ENCODE measurements around the gene IVNS1ABP.

DNA sequence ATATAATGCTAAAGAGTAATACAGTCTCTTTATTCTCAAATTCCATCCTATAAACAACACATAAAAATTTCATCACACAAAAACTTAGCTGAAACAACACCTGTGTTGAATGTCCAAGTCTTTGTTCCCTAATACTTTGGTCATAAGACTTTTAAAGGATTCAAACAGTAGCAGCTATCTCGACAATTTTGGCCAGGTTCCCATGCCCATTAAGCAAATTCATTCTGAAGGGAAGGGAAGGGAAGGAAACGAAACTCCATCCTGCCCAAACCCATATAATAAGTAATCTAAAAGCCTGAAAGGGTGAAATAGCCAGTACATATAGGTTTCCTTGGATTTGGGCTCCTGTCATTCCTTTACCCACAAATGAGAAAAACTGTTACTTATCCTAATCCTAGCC, 7.5 kb downstream of the IVNS1ABP start:
- TF ChIP-seq, protein P1, sequence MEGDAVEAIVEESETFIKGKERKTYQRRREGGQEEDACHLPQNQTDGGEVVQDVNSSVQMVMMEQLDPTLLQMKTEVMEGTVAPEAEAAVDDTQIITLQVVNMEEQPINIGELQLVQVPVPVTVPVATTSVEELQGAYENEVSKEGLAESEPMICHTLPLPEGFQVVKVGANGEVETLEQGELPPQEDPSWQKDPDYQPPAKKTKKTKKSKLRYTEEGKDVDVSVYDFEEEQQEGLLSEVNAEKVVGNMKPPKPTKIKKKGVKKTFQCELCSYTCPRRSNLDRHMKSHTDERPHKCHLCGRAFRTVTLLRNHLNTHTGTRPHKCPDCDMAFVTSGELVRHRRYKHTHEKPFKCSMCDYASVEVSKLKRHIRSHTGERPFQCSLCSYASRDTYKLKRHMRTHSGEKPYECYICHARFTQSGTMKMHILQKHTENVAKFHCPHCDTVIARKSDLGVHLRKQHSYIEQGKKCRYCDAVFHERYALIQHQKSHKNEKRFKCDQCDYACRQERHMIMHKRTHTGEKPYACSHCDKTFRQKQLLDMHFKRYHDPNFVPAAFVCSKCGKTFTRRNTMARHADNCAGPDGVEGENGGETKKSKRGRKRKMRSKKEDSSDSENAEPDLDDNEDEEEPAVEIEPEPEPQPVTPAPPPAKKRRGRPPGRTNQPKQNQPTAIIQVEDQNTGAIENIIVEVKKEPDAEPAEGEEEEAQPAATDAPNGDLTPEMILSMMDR (IDR thresholded peaks at IDR 0.05; ENCODE audit: low read depth, low read length, missing input control): no peak
- TF ChIP-seq, protein P2, sequence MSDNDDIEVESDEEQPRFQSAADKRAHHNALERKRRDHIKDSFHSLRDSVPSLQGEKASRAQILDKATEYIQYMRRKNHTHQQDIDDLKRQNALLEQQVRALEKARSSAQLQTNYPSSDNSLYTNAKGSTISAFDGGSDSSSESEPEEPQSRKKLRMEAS (IDR thresholded peaks at IDR 0.05): no peak
- TF ChIP-seq HNF4A (conservative IDR thresholded peaks at IDR 0.05) (no peak), TAF1 (conservative IDR thresholded peaks at IDR 0.05) (no peak), YY1 (IDR thresholded peaks at IDR 0.05) (no peak), SP1 (IDR thresholded peaks at IDR 0.05) (no peak), GABPA (IDR thresholded peaks at IDR 0.05 in 1 of 2, conservative IDR thresholded peaks at IDR 0.05 in 1 of 2) (no peak), HNF4G (IDR thresholded peaks at IDR 0.05) (no peak), EGR1 (IDR thresholded peaks at IDR 0.05; ENCODE audit: low read depth in 2 of 2) (no peak)
- TF ChIP-seq, protein P3, sequence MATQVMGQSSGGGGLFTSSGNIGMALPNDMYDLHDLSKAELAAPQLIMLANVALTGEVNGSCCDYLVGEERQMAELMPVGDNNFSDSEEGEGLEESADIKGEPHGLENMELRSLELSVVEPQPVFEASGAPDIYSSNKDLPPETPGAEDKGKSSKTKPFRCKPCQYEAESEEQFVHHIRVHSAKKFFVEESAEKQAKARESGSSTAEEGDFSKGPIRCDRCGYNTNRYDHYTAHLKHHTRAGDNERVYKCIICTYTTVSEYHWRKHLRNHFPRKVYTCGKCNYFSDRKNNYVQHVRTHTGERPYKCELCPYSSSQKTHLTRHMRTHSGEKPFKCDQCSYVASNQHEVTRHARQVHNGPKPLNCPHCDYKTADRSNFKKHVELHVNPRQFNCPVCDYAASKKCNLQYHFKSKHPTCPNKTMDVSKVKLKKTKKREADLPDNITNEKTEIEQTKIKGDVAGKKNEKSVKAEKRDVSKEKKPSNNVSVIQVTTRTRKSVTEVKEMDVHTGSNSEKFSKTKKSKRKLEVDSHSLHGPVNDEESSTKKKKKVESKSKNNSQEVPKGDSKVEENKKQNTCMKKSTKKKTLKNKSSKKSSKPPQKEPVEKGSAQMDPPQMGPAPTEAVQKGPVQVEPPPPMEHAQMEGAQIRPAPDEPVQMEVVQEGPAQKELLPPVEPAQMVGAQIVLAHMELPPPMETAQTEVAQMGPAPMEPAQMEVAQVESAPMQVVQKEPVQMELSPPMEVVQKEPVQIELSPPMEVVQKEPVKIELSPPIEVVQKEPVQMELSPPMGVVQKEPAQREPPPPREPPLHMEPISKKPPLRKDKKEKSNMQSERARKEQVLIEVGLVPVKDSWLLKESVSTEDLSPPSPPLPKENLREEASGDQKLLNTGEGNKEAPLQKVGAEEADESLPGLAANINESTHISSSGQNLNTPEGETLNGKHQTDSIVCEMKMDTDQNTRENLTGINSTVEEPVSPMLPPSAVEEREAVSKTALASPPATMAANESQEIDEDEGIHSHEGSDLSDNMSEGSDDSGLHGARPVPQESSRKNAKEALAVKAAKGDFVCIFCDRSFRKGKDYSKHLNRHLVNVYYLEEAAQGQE (IDR thresholded peaks at IDR 0.05): no peak
